ENCODE measurements around the gene IL23R. TPM values are rescaled to one million over a fixed set of nuclear protein-coding genes. Genes with fewer than 3 reads are reported as not detected.

IL23R gene
- total and polyA plus RNA-seq, 12 donors = 0.03 to 9.5 (median 1.9) TPM

DNA sequence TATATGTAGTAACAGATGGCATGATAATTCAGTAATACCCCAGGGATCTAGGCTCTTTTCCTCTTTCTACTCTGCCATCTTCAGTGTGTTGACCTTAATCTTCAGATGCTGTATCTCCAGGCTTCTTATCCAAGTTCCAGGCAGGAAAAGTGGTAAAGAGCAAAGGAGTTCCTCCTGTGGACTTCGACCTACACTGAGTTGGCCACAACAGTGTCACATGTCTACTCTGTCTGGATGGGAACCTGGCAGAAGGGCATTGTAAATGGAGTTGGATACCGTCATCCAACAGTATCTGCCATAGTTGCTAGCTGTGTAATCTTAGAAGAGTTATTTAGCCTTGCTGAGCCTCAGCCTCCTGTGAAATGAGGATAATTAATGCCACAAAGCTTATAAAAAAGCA is 21.9 kb downstream of the IL23R start:
- Histone ChIP-seq H3K4me3 (no peak overlapping the region), H3K27ac (no peak overlapping the region), H3K9me3 (replicated peaks in 1 of 3) (no peaks in the 10 kb centered on the region), H3K4me1 (replicated peaks in 1 of 2) (peaks cover 17 to 22% of the 10 kb centered on the region in 2 donors), H3K36me3 (replicated peaks in 1 of 2) (no peaks in the 10 kb centered on the region), H3K27me3 (no peaks in the 10 kb centered on the region)
- intact Hi-C loops (cut with DNase I) = no loop called here
- 88 to 95% (median 92%) methylated on average over 2 of the region's 2 CpGs for WGBS, 4 donors
- TF ChIP-seq POLR2A (IDR thresholded peaks at IDR 0.05) = no peak
- TF ChIP-seq, protein P1, sequence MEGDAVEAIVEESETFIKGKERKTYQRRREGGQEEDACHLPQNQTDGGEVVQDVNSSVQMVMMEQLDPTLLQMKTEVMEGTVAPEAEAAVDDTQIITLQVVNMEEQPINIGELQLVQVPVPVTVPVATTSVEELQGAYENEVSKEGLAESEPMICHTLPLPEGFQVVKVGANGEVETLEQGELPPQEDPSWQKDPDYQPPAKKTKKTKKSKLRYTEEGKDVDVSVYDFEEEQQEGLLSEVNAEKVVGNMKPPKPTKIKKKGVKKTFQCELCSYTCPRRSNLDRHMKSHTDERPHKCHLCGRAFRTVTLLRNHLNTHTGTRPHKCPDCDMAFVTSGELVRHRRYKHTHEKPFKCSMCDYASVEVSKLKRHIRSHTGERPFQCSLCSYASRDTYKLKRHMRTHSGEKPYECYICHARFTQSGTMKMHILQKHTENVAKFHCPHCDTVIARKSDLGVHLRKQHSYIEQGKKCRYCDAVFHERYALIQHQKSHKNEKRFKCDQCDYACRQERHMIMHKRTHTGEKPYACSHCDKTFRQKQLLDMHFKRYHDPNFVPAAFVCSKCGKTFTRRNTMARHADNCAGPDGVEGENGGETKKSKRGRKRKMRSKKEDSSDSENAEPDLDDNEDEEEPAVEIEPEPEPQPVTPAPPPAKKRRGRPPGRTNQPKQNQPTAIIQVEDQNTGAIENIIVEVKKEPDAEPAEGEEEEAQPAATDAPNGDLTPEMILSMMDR (IDR thresholded peaks at IDR 0.05) = no peak
- DNase-seq = no peak

DNA sequence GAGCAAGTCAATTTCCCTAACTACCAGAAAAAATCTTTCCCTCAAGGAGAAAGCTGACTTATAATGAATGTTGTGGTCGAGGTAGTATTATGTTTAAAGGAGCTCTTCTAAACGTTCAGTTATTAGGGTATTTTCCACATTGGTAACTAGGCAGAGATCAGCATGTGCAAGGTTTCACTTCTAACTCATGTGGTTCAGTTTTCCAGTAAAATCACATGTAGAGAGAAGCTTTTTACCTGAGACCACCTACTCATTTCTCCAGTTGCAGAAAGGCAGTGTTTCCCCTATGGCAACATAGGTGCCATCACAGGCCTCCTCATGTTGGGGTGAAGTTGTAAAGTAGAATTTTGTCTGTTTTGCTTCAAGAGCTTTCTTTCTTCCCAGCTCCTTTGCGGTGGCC is 23.7 kb downstream of the IL23R start:
- Histone ChIP-seq H3K27me3 (no peaks in the 10 kb centered on the region), H3K9me3 (replicated peaks in 1 of 3) (no peaks in the 10 kb centered on the region), H3K36me3 (replicated peaks in 1 of 2) (no peaks in the 10 kb centered on the region), H3K27ac (no peak overlapping the region), H3K4me1 (replicated peaks in 1 of 2) (peaks cover 17 to 22% of the 10 kb centered on the region in 2 donors), H3K4me3 (no peak overlapping the region)
- intact Hi-C loops (cut with DNase I) = no loop called here
- WGBS, 4 donors = 66 to 86% (median 70%) methylated on average over 3 of the region's 3 CpGs
- TF ChIP-seq, protein P1 (IDR thresholded peaks at IDR 0.05) = no peak
- TF ChIP-seq POLR2A (IDR thresholded peaks at IDR 0.05) = no peak
- DNase-seq = no peak

GRCh38 chr1:67190410-67190809 is 24.2 kb downstream of the IL23R start:
- TF ChIP-seq, protein P1 (IDR thresholded peaks at IDR 0.05) = no peak
- TF ChIP-seq POLR2A (IDR thresholded peaks at IDR 0.05) = no peak
- 80 to 90% (median 87%) methylated on average over 2 of the region's 2 CpGs for WGBS, 4 donors
- no peak overlapping the region for H3K4me3 ChIP-seq

GRCh38 chr1:67190942-67191341 is 24.7 kb downstream of the IL23R start:
- TF ChIP-seq, protein P1 (IDR thresholded peaks at IDR 0.05) = no peak
- no peak for TF ChIP-seq POLR2A (IDR thresholded peaks at IDR 0.05)
- intact Hi-C loops (cut with DNase I) = no loop called here
- DNase-seq = no peak
- H3K27me3 ChIP-seq = no peaks in the 10 kb centered on the region
- peak overlapping the region in 2 of 5 donors; percentile 52 to 56 for H3K27ac ChIP-seq
- H3K36me3 ChIP-seq (replicated peaks in 1 of 2) = no peaks in the 10 kb centered on the region
- H3K4me3 ChIP-seq = no peak overlapping the region
- H3K4me1 ChIP-seq (replicated peaks in 1 of 2) = peaks cover 17 to 22% of the 10 kb centered on the region in 2 donors
- WGBS, 4 donors = 83 to 90% (median 88%) methylated on average over 2 of the region's 2 CpGs
- no peaks in the 10 kb centered on the region for H3K9me3 ChIP-seq (replicated peaks in 1 of 3)

More at GRCh38 chr1:67190410-67190809, 24.2 kb downstream of the IL23R start:
- intact Hi-C loops (cut with DNase I) = no loop called here
- no peak for DNase-seq
- Histone ChIP-seq H3K36me3 (replicated peaks in 1 of 2) (no peaks in the 10 kb centered on the region), H3K4me1 (replicated peaks in 1 of 2) (peaks cover 17 to 22% of the 10 kb centered on the region in 2 donors), H3K9me3 (replicated peaks in 1 of 3) (no peaks in the 10 kb centered on the region), H3K27me3 (no peaks in the 10 kb centered on the region), H3K27ac (no peak overlapping the region)

Measured in adrenal gland (tissue), 12 donors.